WTC11 (cell line): ENCODE measurements around the gene RUNX2. TPM values are rescaled to one million over a fixed set of nuclear protein-coding genes. Genes with fewer than 3 reads are reported as not detected.

ENCODE experiments used
- ATAC-seq: fragments of 200-7000 bp; cut with Tn5 transposase; 2 replicates; pipeline ENCODE4 v1.10.0; 2021; ENCODE audit warnings: mild to moderate bottlenecking, moderate library complexity
- CTCF ChIA-PET: fragments of 300-600 bp; sonication (Branson Sonifier 250); formaldehyde crosslinking; loops from one replicate; lab custom pipeline; 2021; ENCODE audit warnings: antibody characterized with exemption; lab: Charles Lee
- POLR2A ChIA-PET: fragments of 350-600 bp; sonication (Branson Sonifier 250); formaldehyde crosslinking; loops from one replicate; lab custom pipeline; 2021; ENCODE audit warnings: antibody characterized with exemption; lab: Charles Lee
- DNase-seq: peaks from one replicate; pipeline ENCODE4 v3.0.0; 2021; ENCODE audit warnings: low spot score
- H3K27ac Mint-ChIP-seq: 2 replicates; pipeline ENCODE4 v1.8.0; 2021; ENCODE audit warnings: mixed read lengths
- H3K27me3 Mint-ChIP-seq: 2 replicates; pipeline ENCODE4 v1.8.0; 2021; ENCODE audit warnings: low read depth, mild to moderate bottlenecking, moderate library complexity, mixed read lengths
- H3K36me3 Mint-ChIP-seq: 2 replicates; pipeline ENCODE4 v1.8.0; 2021; ENCODE audit warnings: mixed read lengths
- H3K4me1 Mint-ChIP-seq: 2 replicates; pipeline ENCODE4 v1.8.0; 2022; ENCODE audit warnings: mixed read lengths
- H3K4me3 Mint-ChIP-seq: 2 replicates; pipeline ENCODE4 v1.8.0; 2021; ENCODE audit warnings: mild to moderate bottlenecking, moderate library complexity, mixed read lengths
- H3K9me3 Mint-ChIP-seq: 2 replicates; pipeline ENCODE4 v1.8.0; 2021; ENCODE audit warnings: mixed read lengths
- ESRRA ChIP-seq: sonication (generic); formaldehyde crosslinking; IDR thresholded peaks from 2 replicates; pipeline ENCODE4 v1.8.1; 2022; ENCODE audit warnings: mild to moderate bottlenecking, missing genetic modification reagents, borderline replicate concordance
- GTF2I ChIP-seq: fragments of 250-450 bp; sonication (Bioruptor Pico); conservative IDR thresholded peaks from 2 replicates; pipeline ENCODE4 v1.4.0; 2021; ENCODE audit warnings: mild to moderate bottlenecking
- OVOL2 ChIP-seq: fragments of 250-450 bp; sonication (Bioruptor Pico); IDR thresholded peaks from 2 replicates; pipeline ENCODE4 v1.9.0; 2021; ENCODE audit warnings: mild to moderate bottlenecking, borderline replicate concordance
- SOX15 ChIP-seq: fragments of 250-450 bp; sonication (Bioruptor Pico); IDR thresholded peaks from 2 replicates; pipeline ENCODE4 v1.9.0; 2021; ENCODE audit warnings: mild to moderate bottlenecking
- ZNF416 ChIP-seq: fragments of 250-450 bp; sonication (Bioruptor Pico); IDR thresholded peaks from 2 replicates; pipeline ENCODE4 v1.9.0; 2021; ENCODE audit warnings: mild to moderate bottlenecking, inconsistent platforms
- total RNA-seq: library from RNA; stranded (reverse); gene quantifications from 3 replicates; pipeline ENCODE4 v1.2.3, GENCODE V29; 2021
- TF ChIP-seq, protein P1 (sequence below): fragments of 250-450 bp; sonication (Bioruptor Pico); IDR thresholded peaks from 2 replicates; pipeline ENCODE4 v1.8.0; 2021; ENCODE audit warnings: mild to moderate bottlenecking
- TF ChIP-seq, protein P2 (sequence below): fragments of 250-450 bp; sonication (Bioruptor Pico); IDR thresholded peaks from 2 replicates; pipeline ENCODE4 v1.9.0; 2021; ENCODE audit warnings: mild to moderate bottlenecking, borderline replicate concordance
- TF ChIP-seq, protein P3 (sequence below): sonication (generic); formaldehyde crosslinking; IDR thresholded peaks from 2 replicates; pipeline ENCODE4 v1.8.1; 2023; ENCODE audit warnings: mild to moderate bottlenecking, moderate library complexity, missing genetic modification reagents
- TF ChIP-seq, protein P4 (sequence below): sonication (generic); formaldehyde crosslinking; IDR thresholded peaks from 2 replicates; pipeline ENCODE4 v1.8.1; 2023; ENCODE audit warnings: mild to moderate bottlenecking, missing genetic modification reagents, moderate library complexity
- TF ChIP-seq, protein P5 (sequence below): sonication (generic); formaldehyde crosslinking; IDR thresholded peaks from 2 replicates; pipeline ENCODE4 v1.8.1; 2022; ENCODE audit warnings: low read depth, missing genetic modification reagents, borderline replicate concordance
- TF ChIP-seq, protein P6 (sequence below): sonication (generic); formaldehyde crosslinking; IDR thresholded peaks from 2 replicates; pipeline ENCODE4 v1.8.1; 2023; ENCODE audit warnings: mild to moderate bottlenecking, missing genetic modification reagents, borderline replicate concordance
- TF ChIP-seq, protein P7 (sequence below): sonication (generic); formaldehyde crosslinking; IDR thresholded peaks from 2 replicates; pipeline ENCODE4 v1.8.0; 2023; ENCODE audit warnings: missing genetic modification reagents, mild to moderate bottlenecking, borderline replicate concordance
- TF ChIP-seq, protein P8 (sequence below): sonication (generic); formaldehyde crosslinking; conservative IDR thresholded peaks from 2 replicates; pipeline ENCODE4 v1.8.1; 2023; ENCODE audit warnings: mild to moderate bottlenecking, low read depth, missing genetic modification reagents, moderate library complexity

RUNX2 gene
- total RNA-seq, 1 experiment from 2014 or later: 0.28 TPM

DNA sequence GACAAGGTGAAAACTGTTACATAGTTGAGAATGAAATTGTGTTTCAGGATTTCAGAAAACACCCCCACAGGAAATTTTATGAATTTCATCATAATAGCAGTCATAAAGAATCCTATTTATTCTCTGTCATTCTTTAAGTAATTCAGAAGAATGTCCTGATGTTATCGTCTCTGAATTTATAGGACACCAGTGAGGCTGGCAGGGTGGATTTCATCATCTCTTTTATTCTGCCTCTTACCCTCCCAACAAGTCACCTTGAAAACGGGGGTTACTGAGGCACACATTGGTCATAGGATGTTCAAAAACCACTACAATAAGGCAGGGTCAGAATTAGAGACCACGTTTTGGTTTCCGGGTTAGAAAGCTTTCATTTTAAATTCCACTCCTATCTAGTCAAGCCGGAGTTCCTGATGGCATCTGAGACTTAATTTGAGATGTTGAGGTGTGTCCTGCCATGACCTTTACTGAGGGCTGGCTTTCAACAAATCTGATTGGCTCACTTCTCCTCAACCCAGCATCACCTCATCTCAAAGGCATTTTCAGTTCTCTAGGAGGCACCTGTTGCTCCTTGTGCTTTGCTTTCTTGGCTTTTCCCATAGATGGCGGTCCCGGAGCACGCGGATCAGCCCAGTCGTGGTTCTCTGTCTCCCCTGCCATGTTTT, 280.3 kb downstream of the RUNX2 start:
- DNase-seq (no peak), ATAC-seq (peak; percentile 36; the same call in 1 of the 2 replicates)
- H3K9me3 Mint-ChIP-seq: peaks cover 15% of the 10 kb centered on the region
- CTCF ChIA-PET: no interaction called here
- H3K27me3 Mint-ChIP-seq: no peaks in the 10 kb centered on the region
- H3K4me1 Mint-ChIP-seq: peaks cover 6% of the 10 kb centered on the region; the same call in 1 of the 2 replicates
- H3K4me3 Mint-ChIP-seq: no peak overlapping the region
- H3K36me3 Mint-ChIP-seq: no peaks in the 10 kb centered on the region
- POLR2A ChIA-PET: no interaction called here
- H3K27ac Mint-ChIP-seq: no peak overlapping the region
- TF ChIP-seq, protein P1, sequence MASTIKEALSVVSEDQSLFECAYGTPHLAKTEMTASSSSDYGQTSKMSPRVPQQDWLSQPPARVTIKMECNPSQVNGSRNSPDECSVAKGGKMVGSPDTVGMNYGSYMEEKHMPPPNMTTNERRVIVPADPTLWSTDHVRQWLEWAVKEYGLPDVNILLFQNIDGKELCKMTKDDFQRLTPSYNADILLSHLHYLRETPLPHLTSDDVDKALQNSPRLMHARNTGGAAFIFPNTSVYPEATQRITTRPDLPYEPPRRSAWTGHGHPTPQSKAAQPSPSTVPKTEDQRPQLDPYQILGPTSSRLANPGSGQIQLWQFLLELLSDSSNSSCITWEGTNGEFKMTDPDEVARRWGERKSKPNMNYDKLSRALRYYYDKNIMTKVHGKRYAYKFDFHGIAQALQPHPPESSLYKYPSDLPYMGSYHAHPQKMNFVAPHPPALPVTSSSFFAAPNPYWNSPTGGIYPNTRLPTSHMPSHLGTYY (CRISPR knock-in tag): no peak
- no peak for TF ChIP-seq ZNF416 (CRISPR knock-in tag)
- TF ChIP-seq, protein P2, sequence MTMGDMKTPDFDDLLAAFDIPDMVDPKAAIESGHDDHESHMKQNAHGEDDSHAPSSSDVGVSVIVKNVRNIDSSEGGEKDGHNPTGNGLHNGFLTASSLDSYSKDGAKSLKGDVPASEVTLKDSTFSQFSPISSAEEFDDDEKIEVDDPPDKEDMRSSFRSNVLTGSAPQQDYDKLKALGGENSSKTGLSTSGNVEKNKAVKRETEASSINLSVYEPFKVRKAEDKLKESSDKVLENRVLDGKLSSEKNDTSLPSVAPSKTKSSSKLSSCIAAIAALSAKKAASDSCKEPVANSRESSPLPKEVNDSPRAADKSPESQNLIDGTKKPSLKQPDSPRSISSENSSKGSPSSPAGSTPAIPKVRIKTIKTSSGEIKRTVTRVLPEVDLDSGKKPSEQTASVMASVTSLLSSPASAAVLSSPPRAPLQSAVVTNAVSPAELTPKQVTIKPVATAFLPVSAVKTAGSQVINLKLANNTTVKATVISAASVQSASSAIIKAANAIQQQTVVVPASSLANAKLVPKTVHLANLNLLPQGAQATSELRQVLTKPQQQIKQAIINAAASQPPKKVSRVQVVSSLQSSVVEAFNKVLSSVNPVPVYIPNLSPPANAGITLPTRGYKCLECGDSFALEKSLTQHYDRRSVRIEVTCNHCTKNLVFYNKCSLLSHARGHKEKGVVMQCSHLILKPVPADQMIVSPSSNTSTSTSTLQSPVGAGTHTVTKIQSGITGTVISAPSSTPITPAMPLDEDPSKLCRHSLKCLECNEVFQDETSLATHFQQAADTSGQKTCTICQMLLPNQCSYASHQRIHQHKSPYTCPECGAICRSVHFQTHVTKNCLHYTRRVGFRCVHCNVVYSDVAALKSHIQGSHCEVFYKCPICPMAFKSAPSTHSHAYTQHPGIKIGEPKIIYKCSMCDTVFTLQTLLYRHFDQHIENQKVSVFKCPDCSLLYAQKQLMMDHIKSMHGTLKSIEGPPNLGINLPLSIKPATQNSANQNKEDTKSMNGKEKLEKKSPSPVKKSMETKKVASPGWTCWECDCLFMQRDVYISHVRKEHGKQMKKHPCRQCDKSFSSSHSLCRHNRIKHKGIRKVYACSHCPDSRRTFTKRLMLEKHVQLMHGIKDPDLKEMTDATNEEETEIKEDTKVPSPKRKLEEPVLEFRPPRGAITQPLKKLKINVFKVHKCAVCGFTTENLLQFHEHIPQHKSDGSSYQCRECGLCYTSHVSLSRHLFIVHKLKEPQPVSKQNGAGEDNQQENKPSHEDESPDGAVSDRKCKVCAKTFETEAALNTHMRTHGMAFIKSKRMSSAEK (CRISPR knock-in tag): no peak
- no peak for TF ChIP-seq ESRRA (CRISPR knock-in tag)
- no peak for TF ChIP-seq SOX15
- TF ChIP-seq OVOL2 (CRISPR knock-in tag): no peak
- TF ChIP-seq, protein P3, sequence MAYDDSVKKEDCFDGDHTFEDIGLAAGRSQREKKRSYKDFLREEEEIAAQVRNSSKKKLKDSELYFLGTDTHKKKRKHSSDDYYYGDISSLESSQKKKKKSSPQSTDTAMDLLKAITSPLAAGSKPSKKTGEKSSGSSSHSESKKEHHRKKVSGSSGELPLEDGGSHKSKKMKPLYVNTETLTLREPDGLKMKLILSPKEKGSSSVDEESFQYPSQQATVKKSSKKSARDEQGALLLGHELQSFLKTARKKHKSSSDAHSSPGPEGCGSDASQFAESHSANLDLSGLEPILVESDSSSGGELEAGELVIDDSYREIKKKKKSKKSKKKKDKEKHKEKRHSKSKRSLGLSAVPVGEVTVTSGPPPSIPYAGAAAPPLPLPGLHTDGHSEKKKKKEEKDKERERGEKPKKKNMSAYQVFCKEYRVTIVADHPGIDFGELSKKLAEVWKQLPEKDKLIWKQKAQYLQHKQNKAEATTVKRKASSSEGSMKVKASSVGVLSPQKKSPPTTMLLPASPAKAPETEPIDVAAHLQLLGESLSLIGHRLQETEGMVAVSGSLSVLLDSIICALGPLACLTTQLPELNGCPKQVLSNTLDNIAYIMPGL (CRISPR knock-in tag): no peak
- TF ChIP-seq, protein P4, sequence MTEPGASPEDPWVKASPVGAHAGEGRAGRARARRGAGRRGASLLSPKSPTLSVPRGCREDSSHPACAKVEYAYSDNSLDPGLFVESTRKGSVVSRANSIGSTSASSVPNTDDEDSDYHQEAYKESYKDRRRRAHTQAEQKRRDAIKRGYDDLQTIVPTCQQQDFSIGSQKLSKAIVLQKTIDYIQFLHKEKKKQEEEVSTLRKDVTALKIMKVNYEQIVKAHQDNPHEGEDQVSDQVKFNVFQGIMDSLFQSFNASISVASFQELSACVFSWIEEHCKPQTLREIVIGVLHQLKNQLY: no peak
- TF ChIP-seq, protein P5, sequence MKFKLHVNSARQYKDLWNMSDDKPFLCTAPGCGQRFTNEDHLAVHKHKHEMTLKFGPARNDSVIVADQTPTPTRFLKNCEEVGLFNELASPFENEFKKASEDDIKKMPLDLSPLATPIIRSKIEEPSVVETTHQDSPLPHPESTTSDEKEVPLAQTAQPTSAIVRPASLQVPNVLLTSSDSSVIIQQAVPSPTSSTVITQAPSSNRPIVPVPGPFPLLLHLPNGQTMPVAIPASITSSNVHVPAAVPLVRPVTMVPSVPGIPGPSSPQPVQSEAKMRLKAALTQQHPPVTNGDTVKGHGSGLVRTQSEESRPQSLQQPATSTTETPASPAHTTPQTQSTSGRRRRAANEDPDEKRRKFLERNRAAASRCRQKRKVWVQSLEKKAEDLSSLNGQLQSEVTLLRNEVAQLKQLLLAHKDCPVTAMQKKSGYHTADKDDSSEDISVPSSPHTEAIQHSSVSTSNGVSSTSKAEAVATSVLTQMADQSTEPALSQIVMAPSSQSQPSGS: no peak
- TF ChIP-seq, protein P6, sequence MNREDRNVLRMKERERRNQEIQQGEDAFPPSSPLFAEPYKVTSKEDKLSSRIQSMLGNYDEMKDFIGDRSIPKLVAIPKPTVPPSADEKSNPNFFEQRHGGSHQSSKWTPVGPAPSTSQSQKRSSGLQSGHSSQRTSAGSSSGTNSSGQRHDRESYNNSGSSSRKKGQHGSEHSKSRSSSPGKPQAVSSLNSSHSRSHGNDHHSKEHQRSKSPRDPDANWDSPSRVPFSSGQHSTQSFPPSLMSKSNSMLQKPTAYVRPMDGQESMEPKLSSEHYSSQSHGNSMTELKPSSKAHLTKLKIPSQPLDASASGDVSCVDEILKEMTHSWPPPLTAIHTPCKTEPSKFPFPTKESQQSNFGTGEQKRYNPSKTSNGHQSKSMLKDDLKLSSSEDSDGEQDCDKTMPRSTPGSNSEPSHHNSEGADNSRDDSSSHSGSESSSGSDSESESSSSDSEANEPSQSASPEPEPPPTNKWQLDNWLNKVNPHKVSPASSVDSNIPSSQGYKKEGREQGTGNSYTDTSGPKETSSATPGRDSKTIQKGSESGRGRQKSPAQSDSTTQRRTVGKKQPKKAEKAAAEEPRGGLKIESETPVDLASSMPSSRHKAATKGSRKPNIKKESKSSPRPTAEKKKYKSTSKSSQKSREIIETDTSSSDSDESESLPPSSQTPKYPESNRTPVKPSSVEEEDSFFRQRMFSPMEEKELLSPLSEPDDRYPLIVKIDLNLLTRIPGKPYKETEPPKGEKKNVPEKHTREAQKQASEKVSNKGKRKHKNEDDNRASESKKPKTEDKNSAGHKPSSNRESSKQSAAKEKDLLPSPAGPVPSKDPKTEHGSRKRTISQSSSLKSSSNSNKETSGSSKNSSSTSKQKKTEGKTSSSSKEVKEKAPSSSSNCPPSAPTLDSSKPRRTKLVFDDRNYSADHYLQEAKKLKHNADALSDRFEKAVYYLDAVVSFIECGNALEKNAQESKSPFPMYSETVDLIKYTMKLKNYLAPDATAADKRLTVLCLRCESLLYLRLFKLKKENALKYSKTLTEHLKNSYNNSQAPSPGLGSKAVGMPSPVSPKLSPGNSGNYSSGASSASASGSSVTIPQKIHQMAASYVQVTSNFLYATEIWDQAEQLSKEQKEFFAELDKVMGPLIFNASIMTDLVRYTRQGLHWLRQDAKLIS (CRISPR knock-in tag): no peak
- TF ChIP-seq, protein P7, sequence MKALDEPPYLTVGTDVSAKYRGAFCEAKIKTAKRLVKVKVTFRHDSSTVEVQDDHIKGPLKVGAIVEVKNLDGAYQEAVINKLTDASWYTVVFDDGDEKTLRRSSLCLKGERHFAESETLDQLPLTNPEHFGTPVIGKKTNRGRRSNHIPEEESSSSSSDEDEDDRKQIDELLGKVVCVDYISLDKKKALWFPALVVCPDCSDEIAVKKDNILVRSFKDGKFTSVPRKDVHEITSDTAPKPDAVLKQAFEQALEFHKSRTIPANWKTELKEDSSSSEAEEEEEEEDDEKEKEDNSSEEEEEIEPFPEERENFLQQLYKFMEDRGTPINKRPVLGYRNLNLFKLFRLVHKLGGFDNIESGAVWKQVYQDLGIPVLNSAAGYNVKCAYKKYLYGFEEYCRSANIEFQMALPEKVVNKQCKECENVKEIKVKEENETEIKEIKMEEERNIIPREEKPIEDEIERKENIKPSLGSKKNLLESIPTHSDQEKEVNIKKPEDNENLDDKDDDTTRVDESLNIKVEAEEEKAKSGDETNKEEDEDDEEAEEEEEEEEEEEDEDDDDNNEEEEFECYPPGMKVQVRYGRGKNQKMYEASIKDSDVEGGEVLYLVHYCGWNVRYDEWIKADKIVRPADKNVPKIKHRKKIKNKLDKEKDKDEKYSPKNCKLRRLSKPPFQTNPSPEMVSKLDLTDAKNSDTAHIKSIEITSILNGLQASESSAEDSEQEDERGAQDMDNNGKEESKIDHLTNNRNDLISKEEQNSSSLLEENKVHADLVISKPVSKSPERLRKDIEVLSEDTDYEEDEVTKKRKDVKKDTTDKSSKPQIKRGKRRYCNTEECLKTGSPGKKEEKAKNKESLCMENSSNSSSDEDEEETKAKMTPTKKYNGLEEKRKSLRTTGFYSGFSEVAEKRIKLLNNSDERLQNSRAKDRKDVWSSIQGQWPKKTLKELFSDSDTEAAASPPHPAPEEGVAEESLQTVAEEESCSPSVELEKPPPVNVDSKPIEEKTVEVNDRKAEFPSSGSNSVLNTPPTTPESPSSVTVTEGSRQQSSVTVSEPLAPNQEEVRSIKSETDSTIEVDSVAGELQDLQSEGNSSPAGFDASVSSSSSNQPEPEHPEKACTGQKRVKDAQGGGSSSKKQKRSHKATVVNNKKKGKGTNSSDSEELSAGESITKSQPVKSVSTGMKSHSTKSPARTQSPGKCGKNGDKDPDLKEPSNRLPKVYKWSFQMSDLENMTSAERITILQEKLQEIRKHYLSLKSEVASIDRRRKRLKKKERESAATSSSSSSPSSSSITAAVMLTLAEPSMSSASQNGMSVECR (CRISPR knock-in tag): no peak
- TF ChIP-seq GTF2I (CRISPR knock-in tag): no peak
- TF ChIP-seq, protein P8, sequence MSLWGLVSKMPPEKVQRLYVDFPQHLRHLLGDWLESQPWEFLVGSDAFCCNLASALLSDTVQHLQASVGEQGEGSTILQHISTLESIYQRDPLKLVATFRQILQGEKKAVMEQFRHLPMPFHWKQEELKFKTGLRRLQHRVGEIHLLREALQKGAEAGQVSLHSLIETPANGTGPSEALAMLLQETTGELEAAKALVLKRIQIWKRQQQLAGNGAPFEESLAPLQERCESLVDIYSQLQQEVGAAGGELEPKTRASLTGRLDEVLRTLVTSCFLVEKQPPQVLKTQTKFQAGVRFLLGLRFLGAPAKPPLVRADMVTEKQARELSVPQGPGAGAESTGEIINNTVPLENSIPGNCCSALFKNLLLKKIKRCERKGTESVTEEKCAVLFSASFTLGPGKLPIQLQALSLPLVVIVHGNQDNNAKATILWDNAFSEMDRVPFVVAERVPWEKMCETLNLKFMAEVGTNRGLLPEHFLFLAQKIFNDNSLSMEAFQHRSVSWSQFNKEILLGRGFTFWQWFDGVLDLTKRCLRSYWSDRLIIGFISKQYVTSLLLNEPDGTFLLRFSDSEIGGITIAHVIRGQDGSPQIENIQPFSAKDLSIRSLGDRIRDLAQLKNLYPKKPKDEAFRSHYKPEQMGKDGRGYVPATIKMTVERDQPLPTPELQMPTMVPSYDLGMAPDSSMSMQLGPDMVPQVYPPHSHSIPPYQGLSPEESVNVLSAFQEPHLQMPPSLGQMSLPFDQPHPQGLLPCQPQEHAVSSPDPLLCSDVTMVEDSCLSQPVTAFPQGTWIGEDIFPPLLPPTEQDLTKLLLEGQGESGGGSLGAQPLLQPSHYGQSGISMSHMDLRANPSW (CRISPR knock-in tag): no peak
